Measurements from ENCODE around the gene LY6G6F. TPM values are rescaled to one million over a fixed set of nuclear protein-coding genes. Genes with fewer than 3 reads are reported as not detected.

LY6G6F gene
- total RNA-seq, 1 donor from 2014 or later, result not detected

Small RNAs within 50 kb of the gene (small RNA-seq; reads per million reads assigned to genes)
- gene LY6G6D (ENCODE audit: low replicate concordance) (not detected), gene MIR4646 (ENCODE audit: low replicate concordance) (not detected), gene RF00019 (ENCODE audit: low replicate concordance) (not detected), gene RNU6-850P (ENCODE audit: low replicate concordance) (not detected)

Other genes with a start within 250 kb of the LY6G6F start
- 0.31 TPM for gene MICB, start 208.7 kb upstream of the LY6G6F start, total RNA-seq
- not detected for gene MCCD1, start 177.9 kb upstream of the LY6G6F start, total RNA-seq
- gene DDX39B, start 164.9 kb upstream of the LY6G6F start, total RNA-seq, result 296 TPM
- gene ATP6V1G2, start 160.3 kb upstream of the LY6G6F start, total RNA-seq, result 58.8 TPM
- gene NFKBIL1, start 159.3 kb upstream of the LY6G6F start, total RNA-seq, result 15.3 TPM
- gene LTA, start 134.6 kb upstream of the LY6G6F start, total RNA-seq, result not detected
- gene TNF, start 131.3 kb upstream of the LY6G6F start, total RNA-seq, result not detected
- gene LTB, start 124.4 kb upstream of the LY6G6F start, total RNA-seq, result not detected
- gene LST1, start 120.6 kb upstream of the LY6G6F start, total RNA-seq, result not detected
- not detected for gene NCR3, start 113.9 kb upstream of the LY6G6F start, total RNA-seq
- gene AIF1, start 91.6 kb upstream of the LY6G6F start, total RNA-seq, result 3.4 TPM
- 94.8 TPM for gene PRRC2A, start 86.2 kb upstream of the LY6G6F start, total RNA-seq
- 177 TPM for gene BAG6, start 54.2 kb upstream of the LY6G6F start, total RNA-seq
- 2.2 TPM for gene APOM, start 51.0 kb upstream of the LY6G6F start, total RNA-seq
- 17.2 TPM for gene C6orf47, start 46.1 kb upstream of the LY6G6F start, total RNA-seq
- 11.3 TPM for gene GPANK1, start 41.9 kb upstream of the LY6G6F start, total RNA-seq
- 83.6 TPM for gene CSNK2B, start 40.8 kb upstream of the LY6G6F start, total RNA-seq
- gene LY6G5B, start 36.9 kb upstream of the LY6G6F start, total RNA-seq, result 13.5 TPM
- 5.6 TPM for gene LY6G5C, start 25.8 kb upstream of the LY6G6F start, total RNA-seq
- gene ABHD16A, start 3.5 kb upstream of the LY6G6F start, total RNA-seq, result 67.9 TPM
- not detected for gene LY6G6D, start 8.5 kb downstream of the LY6G6F start, total RNA-seq
- gene LY6G6C, start 14.9 kb downstream of the LY6G6F start, total RNA-seq, result not detected
- gene MPIG6B, start 16.5 kb downstream of the LY6G6F start, total RNA-seq, result not detected
- gene DDAH2, start 22.4 kb downstream of the LY6G6F start, total RNA-seq, result 126 TPM
- gene CLIC1, start 29.7 kb downstream of the LY6G6F start, total RNA-seq, result 20.0 TPM
- gene MSH5, start 33.1 kb downstream of the LY6G6F start, total RNA-seq, result 14.1 TPM
- 1.3 TPM for gene SAPCD1, start 55.8 kb downstream of the LY6G6F start, total RNA-seq
- 0.31 TPM for gene VWA7, start 70.5 kb downstream of the LY6G6F start, total RNA-seq
- gene VARS1, start 88.9 kb downstream of the LY6G6F start, total RNA-seq, result 57.9 TPM
- gene LSM2, start 100.1 kb downstream of the LY6G6F start, total RNA-seq, result 15.3 TPM
- 3.1 TPM for gene HSPA1L, start 108.4 kb downstream of the LY6G6F start, total RNA-seq
- 170 TPM for gene HSPA1A, start 108.7 kb downstream of the LY6G6F start, total RNA-seq
- gene HSPA1B, start 120.9 kb downstream of the LY6G6F start, total RNA-seq, result 217 TPM
- 17.5 TPM for gene NEU1, start 156.0 kb downstream of the LY6G6F start, total RNA-seq
- not detected for gene SLC44A4, start 172.1 kb downstream of the LY6G6F start, total RNA-seq
- 114 TPM for gene EHMT2, start 190.8 kb downstream of the LY6G6F start, total RNA-seq
- gene ZBTB12, start 195.2 kb downstream of the LY6G6F start, total RNA-seq, result 31.0 TPM
- gene C2, start 220.9 kb downstream of the LY6G6F start, total RNA-seq, result 3.1 TPM
- 1.9 TPM for gene CFB, start 239.2 kb downstream of the LY6G6F start, total RNA-seq